Mucosa of gallbladder (tissue), 1 donor: Measurements from ENCODE around the gene CSTF1. TPM values are rescaled to one million over a fixed set of nuclear protein-coding genes. Genes with fewer than 3 reads are reported as not detected.

ENCODE experiments used
- DNase-seq: peaks from one replicate; pipeline ENCODE4 v3.0.0-alpha.2; 2020; ENCODE audit warnings: low spot score
- total RNA-seq: library from RNA; stranded (reverse); gene quantifications from one replicate; pipeline ENCODE4 v1.2.1, GENCODE V29; 2021
- donor health status: DM: no; HTN: no; CAD: no.

Gene CSTF1
- total RNA-seq: 24.1 TPM

GRCh38 chr20:56392132-56392880 lies at the start of gene CSTF1, which contains the start of gene AURKA:
Gene CSTF1 (plus strand): TSS chr20:56392645. CDS start chr20:56395553, 2,908 bp downstream.
Gene AURKA (minus strand): TSS chr20:56392215. CDS start chr20:56388197, 4,018 bp downstream.
- peak; percentile 100 for DNase-seq

GRCh38 chr20:56342783-56343182 lies 49.7 kb upstream of the CSTF1 start:
- DNase-seq: no peak

GRCh38 chr20:56343861-56344381 lies 48.5 kb upstream of the CSTF1 start:
- no peak for DNase-seq

- DNase-seq: no peak
Measured at GRCh38 chr20:56345911-56346310, 46.5 kb upstream of the CSTF1 start.

- no peak for DNase-seq
Measured at GRCh38 chr20:56347628-56348304, 44.7 kb upstream of the CSTF1 start.

GRCh38 chr20:56348305-56348693 lies 44.1 kb upstream of the CSTF1 start:
- DNase-seq: no peak

GRCh38 chr20:56348746-56349145 lies 43.7 kb upstream of the CSTF1 start:
- DNase-seq: no peak

GRCh38 chr20:56350842-56351241 lies 41.6 kb upstream of the CSTF1 start:
- no peak for DNase-seq

- no peak for DNase-seq
Measured at GRCh38 chr20:56352345-56353055, 39.9 kb upstream of the CSTF1 start.

GRCh38 chr20:56353356-56353755 lies 39.1 kb upstream of the CSTF1 start:
- DNase-seq: no peak

GRCh38 chr20:56358070-56358469 lies 34.4 kb upstream of the CSTF1 start:
- no peak for DNase-seq

GRCh38 chr20:56358600-56359211 lies 33.7 kb upstream of the CSTF1 start, which contains the start of gene FAM210B:
Gene FAM210B (plus strand): TSS chr20:56358974. CDS start chr20:56359006, 32 bp downstream.
- peak; percentile 86 for DNase-seq

- DNase-seq: peak; percentile 37
Measured at GRCh38 chr20:56359212-56360132, 33.0 kb upstream of the CSTF1 start.

GRCh38 chr20:56360133-56360907 lies 32.1 kb upstream of the CSTF1 start:
- no peak for DNase-seq

- DNase-seq: no peak
Measured at GRCh38 chr20:56360908-56361205, 31.6 kb upstream of the CSTF1 start.

- no peak for DNase-seq
Measured at GRCh38 chr20:56361900-56362299, 30.5 kb upstream of the CSTF1 start.

GRCh38 chr20:56362833-56363413 lies 29.5 kb upstream of the CSTF1 start:
- no peak for DNase-seq

- no peak for DNase-seq
Measured at GRCh38 chr20:56363491-56363890, 29.0 kb upstream of the CSTF1 start.

GRCh38 chr20:56368351-56369134 lies 23.9 kb upstream of the CSTF1 start:
- DNase-seq: no peak
